CD4-positive, alpha-beta T cell treated with Interferon alpha-2 for 1 hour (primary cell): ENCODE results near the gene AMY1B.
"Not testable (repeated sequence)": the region's sequence is repeated elsewhere in the genome, so short reads cannot be mapped to it uniquely, and the experiment has no call there.

ENCODE experiments used
- DNase-seq, 2 donors: peaks; one replicate each; pipeline ENCODE4 v3.0.0-alpha.2; 2020 to 2022

AMY1B gene

DNA sequence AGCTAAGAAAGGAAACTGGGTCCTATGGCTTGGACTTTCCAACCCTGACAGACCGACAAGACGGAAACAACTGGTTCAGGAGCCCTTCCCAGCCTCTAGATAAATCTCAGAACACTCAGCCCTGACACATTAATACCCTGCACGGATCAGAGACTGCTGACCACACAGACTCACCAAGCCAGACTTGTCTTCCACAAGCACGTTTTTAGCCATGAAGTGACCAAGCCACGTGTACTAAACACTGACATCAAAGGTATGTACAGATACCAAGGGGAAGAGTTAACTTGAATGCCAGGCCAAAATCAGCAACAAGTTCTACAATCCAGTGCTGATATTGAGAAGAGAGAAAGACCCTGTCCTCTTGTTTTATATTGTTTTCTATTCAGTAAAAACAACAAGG lies at the start of gene AMY1B:
TSS of gene AMY1B (minus strand) at position 101 of the 400 bp plus-strand sequence. CDS start 571 bp downstream, outside the sequence.
- DNase-seq: not testable (repeated sequence)

DNA sequence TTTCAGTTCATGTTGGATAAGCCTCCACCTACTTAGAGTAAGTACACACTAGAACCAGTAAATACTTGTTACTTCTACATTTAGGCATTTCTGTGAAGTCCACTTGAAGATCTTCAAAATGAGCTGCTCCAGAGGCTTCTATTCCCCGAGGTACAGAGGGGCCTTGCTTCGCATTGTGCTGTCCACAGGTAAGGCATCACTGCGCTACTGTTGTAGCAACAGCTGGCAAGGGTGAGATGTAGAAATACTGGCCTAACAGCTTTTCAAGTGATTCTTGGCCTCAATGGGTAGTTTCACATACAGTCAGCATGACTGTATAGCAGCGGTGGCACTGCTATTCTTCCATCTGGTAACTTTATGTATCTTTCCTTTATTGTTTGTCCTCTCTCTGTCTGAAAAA lies 49.0 kb upstream of the AMY1B start:
- not testable (repeated sequence) for DNase-seq

GRCh38 chr1:103744449-103744848 lies 48.4 kb upstream of the AMY1B start:
- DNase-seq: not testable (repeated sequence)

- DNase-seq: not testable (repeated sequence)
Observed at GRCh38 chr1:103738031-103738430, 42.0 kb upstream of the AMY1B start.

GRCh38 chr1:103735334-103735733 lies 39.3 kb upstream of the AMY1B start:
- not testable (repeated sequence) for DNase-seq

GRCh38 chr1:103721473-103721872 lies 25.5 kb upstream of the AMY1B start:
- not testable (repeated sequence) for DNase-seq

- not testable (repeated sequence) for DNase-seq
Observed at GRCh38 chr1:103717404-103717803, 21.4 kb upstream of the AMY1B start.

- not testable (repeated sequence) for DNase-seq
Observed at GRCh38 chr1:103710381-103710780, 14.4 kb upstream of the AMY1B start.

DNA sequence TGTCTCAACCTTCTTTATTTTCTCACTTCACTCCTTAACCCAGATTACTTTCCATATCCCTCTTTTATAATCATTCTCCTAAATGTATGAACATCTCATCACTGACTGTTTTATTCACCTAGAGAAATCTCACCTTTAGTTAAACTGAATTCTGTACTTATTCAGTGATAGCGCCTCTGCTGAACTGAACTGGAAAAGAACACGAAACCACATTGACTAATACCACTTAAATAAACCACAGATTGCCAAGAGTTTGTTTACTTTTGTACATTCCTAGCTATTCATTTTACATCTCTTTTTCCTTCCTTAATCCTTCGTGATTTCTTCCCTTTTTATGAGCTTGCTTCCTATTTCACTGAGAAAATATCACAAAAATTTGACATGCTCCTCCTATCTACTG lies 11.7 kb upstream of the AMY1B start:
- not testable (repeated sequence) for DNase-seq

- DNase-seq: not testable (repeated sequence)
Observed at GRCh38 chr1:103701256-103701655, 5.2 kb upstream of the AMY1B start.

DNA sequence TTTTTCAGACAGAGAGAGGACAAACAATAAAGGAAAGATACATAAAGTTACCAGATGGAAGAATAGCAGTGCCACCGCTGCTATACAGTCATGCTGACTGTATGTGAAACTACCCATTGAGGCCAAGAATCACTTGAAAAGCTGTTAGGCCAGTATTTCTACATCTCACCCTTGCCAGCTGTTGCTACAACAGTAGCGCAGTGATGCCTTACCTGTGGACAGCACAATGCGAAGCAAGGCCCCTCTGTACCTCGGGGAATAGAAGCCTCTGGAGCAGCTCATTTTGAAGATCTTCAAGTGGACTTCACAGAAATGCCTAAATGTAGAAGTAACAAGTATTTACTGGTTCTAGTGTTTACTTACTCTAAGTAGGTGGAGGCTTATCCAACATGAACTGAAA lies 4.7 kb upstream of the AMY1B start:
- not testable (repeated sequence) for DNase-seq

DNA sequence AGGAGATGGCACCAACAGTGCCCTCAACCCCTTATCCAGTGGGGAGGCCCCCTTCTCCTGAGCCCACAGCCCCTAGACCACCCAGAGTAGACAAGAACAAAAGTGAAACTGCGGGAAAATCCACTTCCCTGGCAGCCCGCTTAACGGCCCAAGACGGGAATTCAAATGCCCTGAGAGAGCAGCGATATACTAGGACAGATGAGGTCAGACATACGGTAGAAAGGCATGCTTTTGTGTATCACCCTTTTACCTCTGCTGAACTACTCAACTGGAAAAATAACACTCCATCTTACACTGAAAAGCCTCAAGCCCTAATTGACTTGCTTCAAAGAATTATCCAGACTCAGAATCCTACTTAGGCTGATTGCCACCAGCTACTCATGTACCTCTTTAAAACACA lies 1.4 kb upstream of the AMY1B start:
- DNase-seq: not testable (repeated sequence)

DNA sequence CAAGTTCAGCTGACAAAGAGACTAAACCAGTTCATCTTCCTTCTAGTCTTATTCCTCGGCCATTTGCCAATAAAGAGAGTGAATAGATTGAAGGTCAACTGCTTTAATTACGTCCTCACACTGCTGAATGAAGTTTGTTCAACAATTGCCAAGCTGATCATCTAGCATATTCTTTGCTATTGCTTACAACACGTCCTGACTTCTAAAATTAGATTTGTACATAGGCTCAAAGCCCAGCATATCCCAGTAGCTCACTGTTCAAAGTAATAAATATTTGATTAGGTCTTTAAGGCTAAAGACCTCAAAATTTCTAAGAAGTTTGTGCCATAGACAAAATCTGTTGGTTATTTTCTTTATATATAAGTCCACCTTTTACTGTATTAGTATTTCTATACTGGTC lies 19.7 kb downstream of the AMY1B start:
- DNase-seq: not testable (repeated sequence)

DNA sequence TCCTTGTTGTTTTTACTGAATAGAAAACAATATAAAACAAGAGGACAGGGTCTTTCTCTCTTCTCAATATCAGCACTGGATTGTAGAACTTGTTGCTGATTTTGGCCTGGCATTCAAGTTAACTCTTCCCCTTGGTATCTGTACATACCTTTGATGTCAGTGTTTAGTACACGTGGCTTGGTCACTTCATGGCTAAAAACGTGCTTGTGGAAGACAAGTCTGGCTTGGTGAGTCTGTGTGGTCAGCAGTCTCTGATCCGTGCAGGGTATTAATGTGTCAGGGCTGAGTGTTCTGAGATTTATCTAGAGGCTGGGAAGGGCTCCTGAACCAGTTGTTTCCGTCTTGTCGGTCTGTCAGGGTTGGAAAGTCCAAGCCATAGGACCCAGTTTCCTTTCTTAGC lies 40.5 kb downstream of the AMY1B start, which contains the start of gene AMY1A:
TSS of gene AMY1A (plus strand) at position 301 of the 400 bp plus-strand sequence. CDS start 571 bp downstream, outside the sequence.
- not testable (repeated sequence) for DNase-seq

DNA sequence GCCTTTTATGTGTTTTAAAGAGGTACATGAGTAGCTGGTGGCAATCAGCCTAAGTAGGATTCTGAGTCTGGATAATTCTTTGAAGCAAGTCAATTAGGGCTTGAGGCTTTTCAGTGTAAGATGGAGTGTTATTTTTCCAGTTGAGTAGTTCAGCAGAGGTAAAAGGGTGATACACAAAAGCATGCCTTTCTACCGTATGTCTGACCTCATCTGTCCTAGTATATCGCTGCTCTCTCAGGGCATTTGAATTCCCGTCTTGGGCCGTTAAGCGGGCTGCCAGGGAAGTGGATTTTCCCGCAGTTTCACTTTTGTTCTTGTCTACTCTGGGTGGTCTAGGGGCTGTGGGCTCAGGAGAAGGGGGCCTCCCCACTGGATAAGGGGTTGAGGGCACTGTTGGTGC lies 41.9 kb downstream of the AMY1B start:
- DNase-seq: not testable (repeated sequence)

- not testable (repeated sequence) for DNase-seq
Observed at GRCh38 chr1:103650889-103651288, 45.1 kb downstream of the AMY1B start.

DNA sequence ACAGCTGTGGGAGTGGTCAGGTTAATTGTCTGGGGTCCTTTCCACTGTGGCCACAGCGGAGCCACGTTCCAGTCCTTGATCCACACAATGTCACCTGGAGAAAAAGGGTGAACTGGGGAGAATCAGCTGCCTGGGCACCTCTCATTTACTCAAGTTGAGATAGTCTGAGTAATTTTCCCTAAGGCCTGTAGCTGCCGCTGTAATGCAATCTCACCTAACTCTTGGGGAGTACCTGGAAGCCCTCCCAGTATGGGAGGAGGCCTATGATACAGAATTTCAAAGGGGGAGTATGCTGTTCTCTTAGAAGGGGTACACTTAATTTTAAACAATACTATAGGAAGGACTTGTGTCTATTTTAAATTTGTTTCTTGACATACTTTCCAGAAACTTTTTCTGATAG lies 45.7 kb downstream of the AMY1B start:
- DNase-seq: not testable (repeated sequence)

DNA sequence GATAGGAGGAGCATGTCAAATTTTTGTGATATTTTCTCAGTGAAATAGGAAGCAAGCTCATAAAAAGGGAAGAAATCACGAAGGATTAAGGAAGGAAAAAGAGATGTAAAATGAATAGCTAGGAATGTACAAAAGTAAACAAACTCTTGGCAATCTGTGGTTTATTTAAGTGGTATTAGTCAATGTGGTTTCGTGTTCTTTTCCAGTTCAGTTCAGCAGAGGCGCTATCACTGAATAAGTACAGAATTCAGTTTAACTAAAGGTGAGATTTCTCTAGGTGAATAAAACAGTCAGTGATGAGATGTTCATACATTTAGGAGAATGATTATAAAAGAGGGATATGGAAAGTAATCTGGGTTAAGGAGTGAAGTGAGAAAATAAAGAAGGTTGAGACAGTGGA lies 52.1 kb downstream of the AMY1B start:
- not testable (repeated sequence) for DNase-seq

DNA sequence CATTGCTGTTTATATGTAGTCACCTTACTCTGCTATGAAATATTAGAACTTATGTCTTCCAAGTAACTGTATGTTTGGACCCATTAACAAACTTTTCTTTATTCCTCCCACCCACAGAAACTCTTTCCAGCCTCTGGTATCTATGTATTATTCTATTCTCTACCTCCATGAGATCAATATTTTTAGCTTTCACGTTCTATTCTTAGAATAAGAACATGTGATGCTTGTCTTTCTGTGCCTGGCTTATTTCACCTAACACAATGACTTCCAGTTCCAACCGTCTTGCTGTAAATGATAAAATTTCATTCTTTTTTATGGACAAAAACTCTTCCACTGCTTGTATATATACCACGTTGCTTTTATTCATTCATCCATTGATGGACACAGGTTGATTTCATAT lies 54.8 kb downstream of the AMY1B start:
- DNase-seq: not testable (repeated sequence)
